Fibroblast of villous mesenchyme (primary cell): ENCODE results near the gene NMT1. TPM values are rescaled to one million over a fixed set of nuclear protein-coding genes. Genes with fewer than 3 reads are reported as not detected.

Source experiments
- DNase-seq: peaks from one replicate; pipeline ENCODE4 v3.0.0-alpha.2; 2010; ENCODE audit warnings: low read depth
- H3K4me3 ChIP-seq: 2 replicates; pipeline ENCODE4 v1.5.1; 2011; ENCODE audit warnings: low read depth, mild to moderate bottlenecking, low read length
- total RNA-seq: library from RNA; depleted of rRNA; stranded (reverse); fragments of >200 nt; gene quantifications from 2 replicates; pipeline ENCODE4 v1.2.3, GENCODE V29; 2012
- TF ChIP-seq, protein P1 (sequence below): IDR thresholded peaks from 2 replicates; pipeline ENCODE4 v1.5.1; 2012; ENCODE audit warnings: low read depth, mild to moderate bottlenecking, low read length; ENCODE audit not compliant: insufficient read depth

Gene NMT1
- total RNA-seq, 1 donor: 78.2 TPM

DNA sequence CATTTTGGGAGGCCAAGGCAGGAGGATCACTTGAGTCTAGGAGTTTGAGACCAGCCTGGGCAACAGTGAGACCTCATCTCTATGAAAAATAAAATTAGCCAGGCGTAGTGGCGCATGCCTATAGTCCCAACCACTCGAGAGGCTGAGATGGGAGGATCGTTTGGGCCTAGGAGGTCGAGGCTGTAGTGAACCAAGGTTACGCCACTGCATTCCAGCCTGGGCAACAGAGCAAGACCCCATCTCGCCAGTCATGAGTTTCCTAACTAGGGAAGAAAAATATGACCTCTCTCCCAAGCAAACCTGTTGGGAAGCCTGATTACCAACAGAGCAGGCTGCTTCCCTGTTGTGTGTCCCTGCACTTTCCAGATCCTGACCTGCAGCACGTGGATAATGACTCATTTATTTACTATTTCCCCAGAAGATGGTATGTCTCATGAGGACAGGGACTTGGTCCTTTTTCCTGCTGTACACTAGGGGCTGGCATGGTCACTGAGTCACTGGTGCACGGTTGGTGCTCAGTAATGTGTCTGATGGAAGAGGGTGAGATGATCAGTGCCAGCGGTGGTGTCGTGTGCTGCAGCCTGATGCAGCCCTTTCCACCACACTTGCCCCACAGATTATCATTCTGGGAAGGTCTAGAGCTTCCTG lies 30.8 kb downstream of the NMT1 start:
- DNase-seq: peak; percentile 56
- H3K4me3 ChIP-seq: no peak overlapping the region
- TF ChIP-seq, protein P1, sequence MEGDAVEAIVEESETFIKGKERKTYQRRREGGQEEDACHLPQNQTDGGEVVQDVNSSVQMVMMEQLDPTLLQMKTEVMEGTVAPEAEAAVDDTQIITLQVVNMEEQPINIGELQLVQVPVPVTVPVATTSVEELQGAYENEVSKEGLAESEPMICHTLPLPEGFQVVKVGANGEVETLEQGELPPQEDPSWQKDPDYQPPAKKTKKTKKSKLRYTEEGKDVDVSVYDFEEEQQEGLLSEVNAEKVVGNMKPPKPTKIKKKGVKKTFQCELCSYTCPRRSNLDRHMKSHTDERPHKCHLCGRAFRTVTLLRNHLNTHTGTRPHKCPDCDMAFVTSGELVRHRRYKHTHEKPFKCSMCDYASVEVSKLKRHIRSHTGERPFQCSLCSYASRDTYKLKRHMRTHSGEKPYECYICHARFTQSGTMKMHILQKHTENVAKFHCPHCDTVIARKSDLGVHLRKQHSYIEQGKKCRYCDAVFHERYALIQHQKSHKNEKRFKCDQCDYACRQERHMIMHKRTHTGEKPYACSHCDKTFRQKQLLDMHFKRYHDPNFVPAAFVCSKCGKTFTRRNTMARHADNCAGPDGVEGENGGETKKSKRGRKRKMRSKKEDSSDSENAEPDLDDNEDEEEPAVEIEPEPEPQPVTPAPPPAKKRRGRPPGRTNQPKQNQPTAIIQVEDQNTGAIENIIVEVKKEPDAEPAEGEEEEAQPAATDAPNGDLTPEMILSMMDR: no peak

DNA sequence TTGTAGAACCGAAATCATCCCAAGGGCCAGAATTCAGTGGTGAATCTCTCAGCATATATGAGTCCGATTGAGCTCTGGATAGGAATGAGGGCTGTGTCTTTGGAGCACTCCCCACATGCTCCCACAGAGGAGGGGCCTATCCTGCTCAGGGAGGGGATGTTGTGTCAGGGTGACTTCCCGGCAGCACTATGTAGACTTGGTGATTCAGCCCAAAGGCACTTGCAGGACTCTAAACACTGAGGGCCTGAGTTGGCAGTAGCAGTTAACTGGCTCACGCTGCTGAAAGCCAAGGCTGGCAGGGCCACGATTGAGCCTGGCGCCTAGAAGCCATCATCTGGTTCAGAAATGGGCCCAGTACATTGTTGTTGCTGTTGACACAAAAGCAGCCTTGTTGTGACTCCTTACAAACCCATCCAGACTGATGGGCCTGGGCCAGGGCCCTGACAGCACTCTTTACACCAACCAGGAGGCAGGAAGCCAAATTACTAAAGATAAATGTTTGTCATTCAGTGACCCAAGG lies 31.9 kb downstream of the NMT1 start:
- H3K4me3 ChIP-seq: no peak overlapping the region
- TF ChIP-seq, protein P1: no peak

DNA sequence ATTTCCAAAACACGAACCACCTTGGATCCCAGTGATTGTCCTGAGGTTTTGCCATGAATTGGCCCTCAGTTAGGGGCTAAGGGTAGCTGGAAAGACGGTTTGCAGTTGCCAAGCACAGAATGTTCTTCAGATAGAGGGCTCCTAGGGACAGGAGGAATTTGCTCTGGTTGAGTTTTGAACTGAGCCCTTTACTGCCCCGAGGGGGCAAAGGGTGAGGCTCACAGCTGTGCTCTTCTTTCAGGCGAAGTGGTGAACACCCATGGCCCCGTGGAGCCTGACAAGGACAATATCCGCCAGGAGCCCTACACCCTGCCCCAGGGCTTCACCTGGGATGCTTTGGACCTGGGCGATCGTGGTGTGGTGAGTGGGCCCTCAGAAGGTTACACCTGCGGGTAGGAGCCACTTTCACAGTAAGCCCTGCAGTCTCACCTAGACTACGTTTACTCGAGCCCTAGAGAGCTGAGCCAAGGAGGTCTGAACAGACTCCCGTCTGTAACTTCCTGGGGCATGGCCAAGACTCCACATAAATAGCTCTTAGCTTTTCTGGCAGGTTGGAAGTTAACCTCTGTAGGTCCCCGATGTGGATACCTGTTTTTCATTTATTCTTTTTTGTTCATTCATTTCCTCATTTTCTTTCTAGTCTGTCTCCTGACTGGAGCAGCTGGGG lies 32.5 kb downstream of the NMT1 start:
- TF ChIP-seq, protein P1: no peak
- H3K4me3 ChIP-seq: no peak overlapping the region
- peak; percentile 24 for DNase-seq

More for the DNA sequence above, 31.9 kb downstream of the NMT1 start:
- peak; percentile 98 for DNase-seq

DNA sequence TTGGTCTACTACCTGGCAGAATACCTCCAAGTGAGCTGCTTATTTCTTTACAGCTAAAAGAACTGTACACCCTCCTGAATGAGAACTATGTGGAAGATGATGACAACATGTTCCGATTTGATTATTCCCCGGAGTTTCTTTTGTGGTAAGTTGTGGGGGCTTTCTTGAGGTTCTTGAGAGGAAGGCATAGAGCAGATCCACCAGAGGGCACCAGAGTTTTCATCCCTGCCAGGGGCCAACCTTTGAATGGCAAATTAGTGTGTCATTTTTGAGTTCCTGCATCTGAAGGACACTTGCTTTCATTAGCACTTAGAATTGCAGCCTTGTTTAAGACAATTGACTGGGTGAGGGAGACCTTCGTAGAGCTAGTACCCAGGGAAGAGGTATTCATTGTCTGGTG lies 35.0 kb downstream of the NMT1 start:
- peak; percentile 37 for DNase-seq
- no peak overlapping the region for H3K4me3 ChIP-seq
- TF ChIP-seq, protein P1: peak; percentile 60

DNA sequence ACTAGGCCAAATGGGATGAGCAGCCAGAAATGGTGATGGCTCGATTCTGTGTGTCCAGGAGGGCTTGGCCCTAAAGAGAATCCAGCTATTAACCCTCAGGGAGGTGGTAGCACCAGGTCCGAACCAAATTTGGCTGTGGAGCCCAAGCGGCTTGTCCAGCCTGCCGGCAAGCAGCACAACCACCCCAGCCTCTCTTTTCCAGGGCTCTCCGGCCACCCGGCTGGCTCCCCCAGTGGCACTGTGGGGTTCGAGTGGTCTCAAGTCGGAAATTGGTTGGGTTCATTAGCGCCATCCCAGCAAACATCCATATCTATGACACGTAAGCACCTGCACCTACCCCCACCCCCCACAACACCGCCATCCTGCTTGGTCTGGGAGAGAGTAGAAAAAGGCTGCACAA lies 35.8 kb downstream of the NMT1 start:
- TF ChIP-seq, protein P1: no peak
- DNase-seq: no peak
- no peak overlapping the region for H3K4me3 ChIP-seq

DNA sequence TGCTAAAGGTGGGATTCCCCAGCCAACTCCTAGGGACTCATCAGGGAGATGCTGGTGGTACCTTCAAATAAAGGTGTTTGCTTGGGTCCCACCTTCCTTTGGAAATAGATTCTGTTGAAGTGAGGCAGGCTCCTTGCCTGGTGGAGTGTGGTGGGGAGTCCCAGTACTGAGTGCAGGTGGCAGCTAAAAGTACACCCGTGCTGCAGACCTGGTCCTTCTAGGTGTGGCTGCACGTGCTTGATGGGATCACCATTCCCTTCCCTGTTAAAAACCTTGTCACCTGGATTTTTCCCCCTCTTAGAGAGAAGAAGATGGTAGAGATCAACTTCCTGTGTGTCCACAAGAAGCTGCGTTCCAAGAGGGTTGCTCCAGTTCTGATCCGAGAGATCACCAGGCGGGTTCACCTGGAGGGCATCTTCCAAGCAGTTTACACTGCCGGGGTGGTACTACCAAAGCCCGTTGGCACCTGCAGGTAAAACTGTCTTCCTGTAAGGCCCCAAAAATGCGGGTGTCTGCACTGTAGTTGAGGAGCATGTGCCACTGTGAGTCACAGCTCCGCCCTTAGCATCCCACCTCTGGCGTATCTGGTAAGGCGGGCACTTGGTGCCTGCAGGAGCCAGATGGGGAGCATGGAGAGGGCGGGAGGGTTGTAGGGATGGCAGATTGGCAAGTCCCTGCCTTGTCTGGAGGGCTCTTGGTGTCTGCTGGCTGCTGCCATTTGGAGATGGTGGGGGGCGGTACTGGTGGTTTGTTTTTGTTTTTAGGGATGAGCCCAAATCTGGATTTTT lies 37.2 kb downstream of the NMT1 start:
- TF ChIP-seq, protein P1: no peak
- no peak for DNase-seq
- no peak overlapping the region for H3K4me3 ChIP-seq
